HUES64 (cell line): ENCODE results near the gene ST6GALNAC4.

Source experiments
- H3K27ac ChIP-seq: 2 replicates; pipeline ENCODE4 v1.7.0; 2013; ENCODE audit warnings: low read depth, low read length, inconsistent platforms
- H3K27me3 ChIP-seq: 2 replicates; pipeline ENCODE4 v1.6.1; 2013; ENCODE audit warnings: mild to moderate bottlenecking, low read length; ENCODE audit not compliant: insufficient read depth
- H3K36me3 ChIP-seq: 2 replicates; pipeline ENCODE4 v1.6.1; 2013; ENCODE audit warnings: mild to moderate bottlenecking, low read length; ENCODE audit not compliant: insufficient read depth
- H3K4me1 ChIP-seq: 2 replicates; pipeline ENCODE4 v1.6.1; 2013; ENCODE audit warnings: mild to moderate bottlenecking, low read length, moderate library complexity; ENCODE audit not compliant: insufficient read depth
- H3K4me3 ChIP-seq: 2 replicates; pipeline ENCODE4 v1.5.1; 2013; ENCODE audit warnings: mild to moderate bottlenecking, low read length, moderate library complexity
- H3K9ac ChIP-seq: 2 replicates; pipeline ENCODE4 v1.6.1; 2013; ENCODE audit warnings: mild to moderate bottlenecking, low read depth, low read length
- H3K9me3 ChIP-seq: 2 replicates; pipeline ENCODE4 v1.6.1; 2013; ENCODE audit warnings: low read depth, low read length; ENCODE audit not compliant: insufficient read depth
- WGBS: fragments of 150-250, 120-280 bp; methylation state at CpG from one replicate; pipeline ENCODE4 v1.1.7; 2013; ENCODE audit warnings: missing lambda C conversion rate; 5-methylcytosine and 5-hydroxymethylcytosine counted together

Gene ST6GALNAC4

GRCh38 chr9:127927201-127927987 is 10.6 kb upstream of the ST6GALNAC4 start:
- Histone ChIP-seq H3K27ac (no peak overlapping the region), H3K27me3 (peaks cover 38% of the 10 kb centered on the region), H3K9me3 (no peaks in the 10 kb centered on the region), H3K4me1 (peaks cover 19% of the 10 kb centered on the region), H3K36me3 (no peaks in the 10 kb centered on the region), H3K4me3 (peak overlapping the region; percentile 73), H3K9ac (peak overlapping the region; percentile 40)
- under 1% methylated on average over 54 of the region's 56 CpGs for WGBS

- peaks cover 38% of the 10 kb centered on the region for H3K27me3 ChIP-seq
- H3K36me3 ChIP-seq, result no peaks in the 10 kb centered on the region
- peaks cover 19% of the 10 kb centered on the region for H3K4me1 ChIP-seq
- no peak overlapping the region for H3K27ac ChIP-seq
- H3K9me3 ChIP-seq, result no peaks in the 10 kb centered on the region
- H3K9ac ChIP-seq, result peak overlapping the region; percentile 23
- H3K4me3 ChIP-seq, result peak overlapping the region; percentile 73
- WGBS, result 3% methylated on average over 19 of the region's 19 CpGs
These were observed 10.0 kb upstream of the ST6GALNAC4 start for GRCh38 chr9:127926906-127927200.

GRCh38 chr9:127925959-127926905 is 9.4 kb upstream of the ST6GALNAC4 start:
- WGBS, result 55% methylated on average over 14 of the region's 14 CpGs
- Histone ChIP-seq H3K27me3 (peaks cover 41% of the 10 kb centered on the region), H3K4me1 (peaks cover 15% of the 10 kb centered on the region), H3K9me3 (no peaks in the 10 kb centered on the region), H3K27ac (no peak overlapping the region), H3K9ac (peak overlapping the region; percentile 23), H3K36me3 (no peaks in the 10 kb centered on the region), H3K4me3 (peak overlapping the region; percentile 73)

GRCh38 chr9:127924736-127925444 is 8.0 kb upstream of the ST6GALNAC4 start:
- Histone ChIP-seq H3K27ac (no peak overlapping the region), H3K9me3 (no peaks in the 10 kb centered on the region), H3K9ac (no peak overlapping the region), H3K27me3 (peaks cover 42% of the 10 kb centered on the region), H3K4me3 (no peak overlapping the region), H3K36me3 (no peaks in the 10 kb centered on the region), H3K4me1 (peaks cover 7% of the 10 kb centered on the region)
- 87% methylated on average over 22 of the region's 22 CpGs for WGBS

- 84% methylated on average over 8 of the region's 8 CpGs for WGBS
- H3K27ac ChIP-seq, result no peak overlapping the region
- no peak overlapping the region for H3K4me3 ChIP-seq
- no peaks in the 10 kb centered on the region for H3K36me3 ChIP-seq
- H3K4me1 ChIP-seq, result peaks cover 6% of the 10 kb centered on the region; the same call in 1 of the 2 replicates
- no peaks in the 10 kb centered on the region for H3K9me3 ChIP-seq
- H3K9ac ChIP-seq, result no peak overlapping the region
- H3K27me3 ChIP-seq, result peaks cover 31% of the 10 kb centered on the region
These were observed 6.9 kb upstream of the ST6GALNAC4 start for GRCh38 chr9:127923771-127924170.

GRCh38 chr9:127923046-127923445 is 6.2 kb upstream of the ST6GALNAC4 start:
- H3K9me3 ChIP-seq, result no peaks in the 10 kb centered on the region
- H3K4me3 ChIP-seq, result no peak overlapping the region
- no peak overlapping the region for H3K27ac ChIP-seq
- 0 out of 2 replicates have a peak, but pooled peaks cover under 1% of the 10 kb centered on the region for H3K4me1 ChIP-seq
- H3K27me3 ChIP-seq, result peaks cover 23% of the 10 kb centered on the region
- no peaks in the 10 kb centered on the region for H3K36me3 ChIP-seq
- no peak overlapping the region for H3K9ac ChIP-seq
- 48% methylated on average over 6 of the region's 6 CpGs for WGBS

- no peak overlapping the region for H3K27ac ChIP-seq
- H3K36me3 ChIP-seq, result no peaks in the 10 kb centered on the region
- H3K4me1 ChIP-seq, result peaks cover 3% of the 10 kb centered on the region; the same call in 1 of the 2 replicates
- peaks cover 16% of the 10 kb centered on the region for H3K27me3 ChIP-seq
- WGBS, result 16% methylated on average over 45 of the region's 45 CpGs
- H3K9ac ChIP-seq, result no peak overlapping the region
- no peaks in the 10 kb centered on the region for H3K9me3 ChIP-seq
- H3K4me3 ChIP-seq, result no peak overlapping the region
These were observed 4.8 kb upstream of the ST6GALNAC4 start for GRCh38 chr9:127921557-127922120.

- H3K27ac ChIP-seq, result no peak overlapping the region
- 91% methylated on average over 7 of the region's 7 CpGs for WGBS
- peaks cover 7% of the 10 kb centered on the region; the same call in 1 of the 2 replicates for H3K4me1 ChIP-seq
These were observed 4.0 kb upstream of the ST6GALNAC4 start for GRCh38 chr9:127920794-127921193.

GRCh38 chr9:127919253-127919815 is 2.5 kb upstream of the ST6GALNAC4 start:
- 79% methylated on average over 7 of the region's 8 CpGs for WGBS
- H3K4me1 ChIP-seq, result peaks cover 7% of the 10 kb centered on the region; the same call in 1 of the 2 replicates
- no peaks in the 10 kb centered on the region for H3K9me3 ChIP-seq
- peaks cover 18% of the 10 kb centered on the region for H3K27me3 ChIP-seq
- H3K9ac ChIP-seq, result no peak overlapping the region
- no peak overlapping the region for H3K27ac ChIP-seq
- H3K36me3 ChIP-seq, result no peaks in the 10 kb centered on the region
- H3K4me3 ChIP-seq, result no peak overlapping the region

More at GRCh38 chr9:127920794-127921193, 4.0 kb upstream of the ST6GALNAC4 start:
- Histone ChIP-seq H3K4me3 (no peak overlapping the region), H3K9me3 (no peaks in the 10 kb centered on the region), H3K9ac (no peak overlapping the region), H3K36me3 (no peaks in the 10 kb centered on the region), H3K27me3 (peaks cover 16% of the 10 kb centered on the region)
